Activated B cell treated with CpG ODN at 0.5 μM for 24 hours (primary cell): ENCODE results near the gene DLG1. TPM values are rescaled to one million over a fixed set of nuclear protein-coding genes. Genes with fewer than 3 reads are reported as not detected.

ENCODE experiments used
- ATAC-seq: fragments of 200-7000 bp; cut with Tn5 transposase; one replicate; pipeline ENCODE4 v1.10.0; 2021; ENCODE audit warnings: low read depth, mild to moderate bottlenecking, moderate library complexity
- CTCF ChIA-PET: fragments of 350-600 bp; sonication (Branson Sonifier 250); formaldehyde crosslinking; loops from one replicate; lab custom pipeline; 2021; ENCODE audit warnings: antibody characterized with exemption; lab: Charles Lee
- POLR2A ChIA-PET: fragments of 350-600 bp; sonication (Branson Sonifier 250); formaldehyde crosslinking; loops from one replicate; lab custom pipeline; 2021; ENCODE audit warnings: antibody characterized with exemption; lab: Charles Lee
- DNase-seq: peaks from one replicate; pipeline ENCODE4 v3.0.0; 2022
- H3K27ac Mint-ChIP-seq: one replicate; pipeline ENCODE4 v1.8.0; 2020; ENCODE audit warnings: mixed read lengths
- H3K27me3 Mint-ChIP-seq: one replicate; pipeline ENCODE4 v1.8.0; 2021; ENCODE audit warnings: mixed read lengths
- H3K36me3 Mint-ChIP-seq: one replicate; pipeline ENCODE4 v1.8.0; 2021; ENCODE audit warnings: low read depth, mixed read lengths
- H3K4me1 Mint-ChIP-seq: one replicate; pipeline ENCODE4 v1.8.0; 2021; ENCODE audit warnings: mixed read lengths
- H3K4me3 Mint-ChIP-seq: one replicate; pipeline ENCODE4 v1.8.0; 2020; ENCODE audit warnings: mild to moderate bottlenecking, mixed read lengths
- H3K9me3 Mint-ChIP-seq: one replicate; pipeline ENCODE4 v1.8.0; 2020; ENCODE audit warnings: mixed read lengths
- intact Hi-C: fragments of 100-400 bp; cut with micrococcal nuclease; formaldehyde crosslinking; loops from one replicate; pipeline ENCODE4 v1.15.1; 2024
- total RNA-seq: library from RNA; stranded (reverse); gene quantifications from 2 replicates; pipeline ENCODE4 v1.2.3, GENCODE V29; 2022
- TF ChIP-seq, protein P1 (sequence below): fragments of 200-600 bp; IDR thresholded peaks from one replicate; pipeline ENCODE4 v1.8.0; 2022; ENCODE audit warnings: antibody characterized with exemption, mild to moderate bottlenecking

Gene DLG1
- total RNA-seq, 1 donor from 2014 or later = 102 TPM

DNA sequence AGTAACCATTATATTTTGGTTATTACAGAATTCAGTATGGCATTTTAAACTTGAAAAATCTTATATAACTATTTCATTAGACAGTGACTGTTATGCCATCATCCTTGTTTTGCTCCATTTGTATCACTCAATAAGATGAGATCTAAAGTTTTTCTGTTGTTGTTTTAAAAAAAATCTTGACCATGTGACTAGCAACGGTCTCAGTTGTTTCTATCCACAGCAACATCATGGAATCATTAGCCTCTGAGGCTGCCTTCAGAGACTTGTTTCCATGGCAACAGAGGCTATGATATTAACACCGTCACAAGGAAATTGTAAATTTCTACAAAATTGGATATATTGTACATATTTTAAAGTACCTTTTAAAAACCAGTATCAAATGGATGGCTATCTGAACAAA is 129.8 kb downstream of the DLG1 start:
- CTCF ChIA-PET = no interaction called here
- Mint-ChIP-seq H3K9me3 (no peaks in the 10 kb centered on the region), H3K4me3 (no peak overlapping the region), H3K36me3 (peaks cover 22% of the 10 kb centered on the region), H3K4me1 (no peaks in the 10 kb centered on the region), H3K27me3 (no peaks in the 10 kb centered on the region), H3K27ac (no peak overlapping the region)
- intact Hi-C loops = no loop called here
- ATAC-seq (no peak), DNase-seq (no peak)
- POLR2A ChIA-PET = no interaction called here
- TF ChIP-seq, protein P1, sequence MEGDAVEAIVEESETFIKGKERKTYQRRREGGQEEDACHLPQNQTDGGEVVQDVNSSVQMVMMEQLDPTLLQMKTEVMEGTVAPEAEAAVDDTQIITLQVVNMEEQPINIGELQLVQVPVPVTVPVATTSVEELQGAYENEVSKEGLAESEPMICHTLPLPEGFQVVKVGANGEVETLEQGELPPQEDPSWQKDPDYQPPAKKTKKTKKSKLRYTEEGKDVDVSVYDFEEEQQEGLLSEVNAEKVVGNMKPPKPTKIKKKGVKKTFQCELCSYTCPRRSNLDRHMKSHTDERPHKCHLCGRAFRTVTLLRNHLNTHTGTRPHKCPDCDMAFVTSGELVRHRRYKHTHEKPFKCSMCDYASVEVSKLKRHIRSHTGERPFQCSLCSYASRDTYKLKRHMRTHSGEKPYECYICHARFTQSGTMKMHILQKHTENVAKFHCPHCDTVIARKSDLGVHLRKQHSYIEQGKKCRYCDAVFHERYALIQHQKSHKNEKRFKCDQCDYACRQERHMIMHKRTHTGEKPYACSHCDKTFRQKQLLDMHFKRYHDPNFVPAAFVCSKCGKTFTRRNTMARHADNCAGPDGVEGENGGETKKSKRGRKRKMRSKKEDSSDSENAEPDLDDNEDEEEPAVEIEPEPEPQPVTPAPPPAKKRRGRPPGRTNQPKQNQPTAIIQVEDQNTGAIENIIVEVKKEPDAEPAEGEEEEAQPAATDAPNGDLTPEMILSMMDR = no peak

DNA sequence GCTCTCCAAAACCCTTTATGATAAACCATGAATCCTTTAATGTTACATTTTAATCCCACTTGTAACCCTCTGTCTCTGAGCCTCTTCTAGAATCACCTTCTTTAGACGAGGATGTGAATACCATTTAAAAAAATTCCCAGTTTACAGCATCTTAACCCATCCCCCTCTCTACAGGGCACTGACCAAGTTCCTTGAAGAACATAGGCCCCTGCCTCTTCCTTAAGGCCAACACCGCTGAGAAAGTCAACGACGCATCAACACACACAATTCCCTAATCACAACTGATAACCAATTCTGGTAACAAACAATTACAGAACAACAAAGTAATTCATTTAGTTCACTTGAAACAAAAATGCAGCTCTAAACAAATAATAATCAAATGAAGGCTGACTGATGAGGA is 130.3 kb downstream of the DLG1 start:
- ATAC-seq (no peak), DNase-seq (no peak)
- Mint-ChIP-seq H3K27me3 (no peaks in the 10 kb centered on the region), H3K9me3 (no peaks in the 10 kb centered on the region), H3K27ac (no peak overlapping the region), H3K4me1 (no peaks in the 10 kb centered on the region), H3K4me3 (no peak overlapping the region), H3K36me3 (peaks cover 25% of the 10 kb centered on the region)
- intact Hi-C loops = no loop called here
- ChIA-PET POLR2A (no interaction called here), CTCF (no interaction called here)
- TF ChIP-seq, protein P1 = no peak

DNA sequence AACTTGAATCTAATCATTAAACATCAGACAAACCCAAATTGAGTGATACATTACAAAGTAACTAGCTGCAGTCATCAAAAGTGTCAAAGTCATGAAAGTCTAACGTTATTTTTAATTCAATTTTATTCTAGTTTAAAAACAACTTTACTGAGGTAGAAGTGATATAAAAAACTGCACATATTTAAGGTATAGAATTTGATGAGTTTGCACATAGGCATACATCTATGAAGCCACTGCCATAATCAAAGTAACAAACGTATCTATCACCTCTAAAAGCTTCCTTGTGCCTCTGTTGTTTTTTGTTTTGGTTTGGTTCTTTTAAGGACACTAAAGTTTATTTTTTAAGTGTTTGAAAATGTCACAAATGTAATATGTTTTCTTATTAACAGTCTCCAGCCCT is 130.9 kb downstream of the DLG1 start:
- DNase-seq = no peak
- ATAC-seq = no peak
- intact Hi-C loops = no loop called here
- no peak overlapping the region for H3K27ac Mint-ChIP-seq
- H3K9me3 Mint-ChIP-seq = no peaks in the 10 kb centered on the region
- H3K4me3 Mint-ChIP-seq = no peak overlapping the region
- H3K36me3 Mint-ChIP-seq = peaks cover 29% of the 10 kb centered on the region
- TF ChIP-seq, protein P1 = no peak
- ChIA-PET POLR2A (no interaction called here), CTCF (no interaction called here)
- H3K4me1 Mint-ChIP-seq = no peaks in the 10 kb centered on the region
- H3K27me3 Mint-ChIP-seq = no peaks in the 10 kb centered on the region

DNA sequence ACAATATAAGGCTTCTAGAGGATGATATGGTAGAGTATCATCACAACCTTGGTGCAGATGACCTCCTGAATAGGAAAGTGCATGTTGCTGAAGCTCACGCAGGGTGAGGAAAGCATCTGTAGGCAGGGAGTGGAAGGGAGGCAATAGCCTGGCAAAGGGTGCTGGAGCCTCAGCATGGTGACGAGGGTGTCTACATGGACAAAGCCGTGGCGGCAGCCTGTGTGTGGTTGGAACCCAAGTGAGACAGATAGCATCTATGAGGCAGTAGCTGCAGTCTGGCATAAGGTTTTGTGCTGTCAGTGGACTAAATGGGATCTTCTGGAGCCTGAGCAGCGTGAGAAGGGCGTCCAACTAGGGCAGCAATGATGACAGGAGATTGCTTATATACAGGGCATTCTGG is 132.5 kb downstream of the DLG1 start:
- peaks cover 29% of the 10 kb centered on the region for H3K36me3 Mint-ChIP-seq
- H3K27ac Mint-ChIP-seq = no peak overlapping the region
- intact Hi-C loops = no loop called here
- DNase-seq = no peak
- TF ChIP-seq, protein P1 = no peak
- ChIA-PET CTCF (no interaction called here), POLR2A (no interaction called here)
- no peaks in the 10 kb centered on the region for H3K4me1 Mint-ChIP-seq
- no peaks in the 10 kb centered on the region for H3K9me3 Mint-ChIP-seq
- ATAC-seq = no peak
- H3K27me3 Mint-ChIP-seq = no peaks in the 10 kb centered on the region
- H3K4me3 Mint-ChIP-seq = no peak overlapping the region

DNA sequence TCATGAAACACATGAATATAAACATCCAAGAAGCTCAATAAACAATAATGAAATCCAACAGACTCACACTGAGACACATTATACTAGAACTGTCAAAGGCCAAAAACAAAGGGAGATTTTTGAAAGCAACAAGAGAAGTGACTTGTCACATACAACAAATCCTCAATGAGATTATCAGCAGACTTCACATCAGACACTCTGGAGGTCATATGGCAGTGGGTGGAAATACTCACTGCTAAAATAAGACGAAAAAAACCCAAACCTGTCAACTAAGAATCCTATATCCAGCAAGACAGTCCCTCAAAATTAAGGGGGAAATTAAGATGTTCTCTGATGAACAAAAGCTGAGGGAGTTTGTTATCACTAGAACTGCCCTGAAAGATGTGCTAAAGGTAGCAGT is 143.4 kb downstream of the DLG1 start:
- H3K9me3 Mint-ChIP-seq = peaks cover 24% of the 10 kb centered on the region
- ATAC-seq (no peak), DNase-seq (no peak)
- H3K27me3 Mint-ChIP-seq = no peaks in the 10 kb centered on the region
- H3K4me1 Mint-ChIP-seq = no peaks in the 10 kb centered on the region
- H3K36me3 Mint-ChIP-seq = peaks cover 50% of the 10 kb centered on the region
- TF ChIP-seq, protein P1 = no peak
- H3K4me3 Mint-ChIP-seq = no peak overlapping the region
- ChIA-PET POLR2A (no interaction called here), CTCF (no interaction called here)
- no peak overlapping the region for H3K27ac Mint-ChIP-seq
- intact Hi-C loops = no loop called here
